Measurements from ENCODE around the gene RBM22. TPM values are rescaled to one million over a fixed set of nuclear protein-coding genes. Genes with fewer than 3 reads are reported as not detected.

Gene RBM22
- total RNA-seq, 1 donor from 2014 or later, result 43.6 TPM

DNA sequence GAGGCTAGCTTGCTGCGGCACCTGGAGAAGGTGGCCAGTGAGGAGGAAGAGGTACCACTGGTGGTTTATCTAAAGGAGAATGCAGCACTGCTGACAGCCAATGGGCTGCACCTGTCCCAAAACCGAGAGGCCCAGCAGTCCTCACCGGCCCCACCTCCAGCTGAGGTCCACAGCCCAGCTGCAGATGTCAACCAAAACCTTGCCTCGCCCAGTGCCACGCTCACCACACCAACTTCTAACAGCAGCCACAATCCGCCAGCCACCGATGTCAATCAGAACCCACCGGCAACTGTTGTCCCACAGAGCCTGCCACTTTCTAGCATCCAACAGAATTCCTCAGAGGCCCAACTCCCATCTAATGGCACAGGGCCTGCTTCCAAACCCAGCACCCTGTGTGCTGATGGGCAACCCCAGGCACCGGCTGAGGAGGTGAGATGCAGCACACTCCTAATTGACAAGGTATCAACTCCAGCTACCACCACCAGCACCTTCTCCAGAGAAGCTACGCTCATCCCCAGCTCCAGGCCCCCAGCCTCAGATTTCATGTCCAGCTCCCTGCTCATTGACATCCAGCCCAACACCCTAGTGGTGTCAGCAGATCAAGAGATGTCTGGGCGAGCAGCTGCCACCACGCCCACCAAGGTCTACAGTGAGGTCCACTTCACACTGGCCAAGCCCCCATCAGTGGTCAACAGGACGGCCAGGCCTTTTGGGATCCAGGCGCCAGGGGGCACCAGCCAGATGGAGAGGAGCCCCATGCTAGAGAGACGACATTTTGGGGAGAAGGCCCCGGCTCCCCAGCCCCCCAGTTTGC, 52.4 kb downstream of the RBM22 start:
- Mint-ChIP-seq H3K36me3 (ENCODE audit: unreplicated experiment) (peaks cover 26% of the 10 kb centered on the region), H3K9me3 (ENCODE audit: unreplicated experiment) (no peaks in the 10 kb centered on the region), H3K4me3 (ENCODE audit: unreplicated experiment) (no peak overlapping the region), H3K27me3 (ENCODE audit: unreplicated experiment) (no peaks in the 10 kb centered on the region), H3K4me1 (ENCODE audit: unreplicated experiment) (peaks cover 33% of the 10 kb centered on the region), H3K27ac (ENCODE audit: unreplicated experiment) (no peak overlapping the region)
- no peak for DNase-seq (ENCODE audit: extremely low spot score, unreplicated experiment)
- TF ChIP-seq, protein P1, sequence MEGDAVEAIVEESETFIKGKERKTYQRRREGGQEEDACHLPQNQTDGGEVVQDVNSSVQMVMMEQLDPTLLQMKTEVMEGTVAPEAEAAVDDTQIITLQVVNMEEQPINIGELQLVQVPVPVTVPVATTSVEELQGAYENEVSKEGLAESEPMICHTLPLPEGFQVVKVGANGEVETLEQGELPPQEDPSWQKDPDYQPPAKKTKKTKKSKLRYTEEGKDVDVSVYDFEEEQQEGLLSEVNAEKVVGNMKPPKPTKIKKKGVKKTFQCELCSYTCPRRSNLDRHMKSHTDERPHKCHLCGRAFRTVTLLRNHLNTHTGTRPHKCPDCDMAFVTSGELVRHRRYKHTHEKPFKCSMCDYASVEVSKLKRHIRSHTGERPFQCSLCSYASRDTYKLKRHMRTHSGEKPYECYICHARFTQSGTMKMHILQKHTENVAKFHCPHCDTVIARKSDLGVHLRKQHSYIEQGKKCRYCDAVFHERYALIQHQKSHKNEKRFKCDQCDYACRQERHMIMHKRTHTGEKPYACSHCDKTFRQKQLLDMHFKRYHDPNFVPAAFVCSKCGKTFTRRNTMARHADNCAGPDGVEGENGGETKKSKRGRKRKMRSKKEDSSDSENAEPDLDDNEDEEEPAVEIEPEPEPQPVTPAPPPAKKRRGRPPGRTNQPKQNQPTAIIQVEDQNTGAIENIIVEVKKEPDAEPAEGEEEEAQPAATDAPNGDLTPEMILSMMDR (IDR thresholded peaks at IDR 0.05), result no peak

DNA sequence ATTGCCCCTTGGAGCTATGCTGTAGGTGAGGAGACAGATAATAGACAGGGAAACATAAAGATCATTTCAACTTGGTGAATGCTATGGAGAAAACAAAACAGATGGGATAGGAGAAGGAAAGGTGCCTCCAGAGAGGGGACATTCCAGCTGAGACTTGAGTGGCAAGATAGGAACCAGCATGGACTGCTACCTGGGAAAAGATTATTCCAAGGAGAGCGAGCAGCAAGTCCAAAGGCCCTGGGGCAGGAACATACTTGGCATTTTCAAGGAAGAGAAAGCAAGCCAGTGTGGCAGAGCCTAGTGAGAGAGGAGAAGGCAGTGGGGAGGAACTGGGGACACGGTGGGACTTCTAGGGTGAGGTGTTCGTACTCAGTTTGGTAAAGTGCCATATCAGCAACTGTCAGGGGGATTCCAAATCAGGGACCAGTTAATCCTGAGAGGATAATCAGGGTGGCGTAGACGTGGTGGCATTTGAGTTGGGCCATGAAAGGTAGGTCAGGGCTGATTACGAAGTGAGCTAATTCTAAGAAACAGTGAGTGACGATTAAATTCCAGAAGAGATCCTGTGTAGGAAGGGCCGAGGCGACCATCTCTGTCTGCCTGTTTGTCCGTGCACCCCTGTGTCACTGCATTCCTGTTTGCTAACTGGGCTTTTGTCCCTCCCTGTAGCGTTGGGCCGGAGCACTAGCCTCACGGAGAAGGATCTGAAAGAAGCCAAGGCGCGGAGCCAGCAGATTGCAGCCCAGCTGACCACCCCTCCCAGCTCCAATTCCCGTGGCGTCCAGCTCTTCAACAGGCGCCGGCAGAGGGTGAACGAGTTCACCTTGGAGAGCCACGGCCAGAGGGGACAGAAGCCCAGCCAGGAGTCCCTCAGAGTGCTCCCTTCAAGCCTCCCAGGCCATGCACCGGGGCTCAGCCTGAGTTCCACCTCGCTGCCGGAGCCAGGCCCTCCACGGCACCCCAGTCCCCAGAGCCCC, 53.3 kb downstream of the RBM22 start:
- no peak for DNase-seq (ENCODE audit: extremely low spot score, unreplicated experiment)
- Mint-ChIP-seq H3K9me3 (ENCODE audit: unreplicated experiment) (no peaks in the 10 kb centered on the region), H3K27me3 (ENCODE audit: unreplicated experiment) (no peaks in the 10 kb centered on the region), H3K4me1 (ENCODE audit: unreplicated experiment) (peaks cover 33% of the 10 kb centered on the region), H3K4me3 (ENCODE audit: unreplicated experiment) (no peak overlapping the region), H3K36me3 (ENCODE audit: unreplicated experiment) (peaks cover 26% of the 10 kb centered on the region), H3K27ac (ENCODE audit: unreplicated experiment) (no peak overlapping the region)
- TF ChIP-seq, protein P1 (IDR thresholded peaks at IDR 0.05), result no peak

DNA sequence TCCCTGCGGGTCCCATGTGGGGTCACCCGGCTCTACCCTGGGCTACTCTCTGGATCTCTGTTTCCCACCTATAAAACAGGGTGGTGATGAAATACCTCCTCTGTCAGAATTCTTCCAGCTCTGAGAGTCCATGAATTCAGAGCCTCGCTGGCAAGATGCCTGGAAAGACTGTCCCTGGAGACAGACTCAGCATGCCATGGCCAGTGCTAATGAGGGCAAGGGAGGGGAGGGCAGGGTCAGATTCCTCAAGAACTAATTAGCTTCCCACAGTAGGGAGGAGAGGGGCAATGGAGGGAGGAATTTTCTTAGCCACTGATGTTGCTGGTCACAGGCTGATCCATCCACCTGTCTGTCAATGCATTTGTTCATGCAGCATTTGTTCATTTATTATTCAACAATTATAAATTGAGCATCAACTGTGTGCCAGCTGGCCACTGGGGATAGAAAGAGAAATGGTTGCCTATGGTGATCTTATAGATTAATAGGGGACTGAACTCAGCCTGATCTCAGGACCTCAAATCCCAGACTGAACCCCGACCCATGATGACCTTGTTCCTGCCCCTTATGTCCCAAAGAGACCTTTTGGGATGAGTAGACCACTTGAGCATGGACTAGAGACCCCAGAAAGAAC, 55.7 kb downstream of the RBM22 start:
- H3K27ac Mint-ChIP-seq (ENCODE audit: unreplicated experiment), result peak overlapping the region; percentile 61
- H3K4me1 Mint-ChIP-seq (ENCODE audit: unreplicated experiment), result peaks cover 57% of the 10 kb centered on the region

GRCh38 chr5:150644514-150644913, 56.3 kb downstream of the RBM22 start:
- Mint-ChIP-seq H3K4me1 (ENCODE audit: unreplicated experiment) (peaks cover 64% of the 10 kb centered on the region), H3K27me3 (ENCODE audit: unreplicated experiment) (no peaks in the 10 kb centered on the region), H3K36me3 (ENCODE audit: unreplicated experiment) (peaks cover 16% of the 10 kb centered on the region), H3K4me3 (ENCODE audit: unreplicated experiment) (no peak overlapping the region), H3K27ac (ENCODE audit: unreplicated experiment) (peak overlapping the region; percentile 61), H3K9me3 (ENCODE audit: unreplicated experiment) (no peaks in the 10 kb centered on the region)
- no peak for DNase-seq (ENCODE audit: extremely low spot score, unreplicated experiment)
- TF ChIP-seq, protein P1 (IDR thresholded peaks at IDR 0.05), result no peak

More for the DNA sequence above, 55.7 kb downstream of the RBM22 start:
- no peak overlapping the region for H3K4me3 Mint-ChIP-seq (ENCODE audit: unreplicated experiment)
- H3K36me3 Mint-ChIP-seq (ENCODE audit: unreplicated experiment), result peaks cover 19% of the 10 kb centered on the region
- DNase-seq (ENCODE audit: extremely low spot score, unreplicated experiment), result no peak
- TF ChIP-seq, protein P1 (IDR thresholded peaks at IDR 0.05), result no peak
- H3K27me3 Mint-ChIP-seq (ENCODE audit: unreplicated experiment), result no peaks in the 10 kb centered on the region
- H3K9me3 Mint-ChIP-seq (ENCODE audit: unreplicated experiment), result no peaks in the 10 kb centered on the region

Data from osteocyte (in vitro differentiated cells).